ENCODE measurements around the gene WFDC10A.

- no peak for TF ChIP-seq PBX3 (IDR thresholded peaks at IDR 0.05)
- TF ChIP-seq FOSL2 (IDR thresholded peaks at IDR 0.05) = no peak
- no peak for TF ChIP-seq FOSL2 (CRISPR knock-in tag; IDR thresholded peaks at IDR 0.05)
- TF ChIP-seq POLR2A (IDR thresholded peaks at IDR 0.05; ENCODE audit: low read length) = no peak
- TF ChIP-seq REST (IDR thresholded peaks at IDR 0.05) = no peak
- TF ChIP-seq, protein P1, sequence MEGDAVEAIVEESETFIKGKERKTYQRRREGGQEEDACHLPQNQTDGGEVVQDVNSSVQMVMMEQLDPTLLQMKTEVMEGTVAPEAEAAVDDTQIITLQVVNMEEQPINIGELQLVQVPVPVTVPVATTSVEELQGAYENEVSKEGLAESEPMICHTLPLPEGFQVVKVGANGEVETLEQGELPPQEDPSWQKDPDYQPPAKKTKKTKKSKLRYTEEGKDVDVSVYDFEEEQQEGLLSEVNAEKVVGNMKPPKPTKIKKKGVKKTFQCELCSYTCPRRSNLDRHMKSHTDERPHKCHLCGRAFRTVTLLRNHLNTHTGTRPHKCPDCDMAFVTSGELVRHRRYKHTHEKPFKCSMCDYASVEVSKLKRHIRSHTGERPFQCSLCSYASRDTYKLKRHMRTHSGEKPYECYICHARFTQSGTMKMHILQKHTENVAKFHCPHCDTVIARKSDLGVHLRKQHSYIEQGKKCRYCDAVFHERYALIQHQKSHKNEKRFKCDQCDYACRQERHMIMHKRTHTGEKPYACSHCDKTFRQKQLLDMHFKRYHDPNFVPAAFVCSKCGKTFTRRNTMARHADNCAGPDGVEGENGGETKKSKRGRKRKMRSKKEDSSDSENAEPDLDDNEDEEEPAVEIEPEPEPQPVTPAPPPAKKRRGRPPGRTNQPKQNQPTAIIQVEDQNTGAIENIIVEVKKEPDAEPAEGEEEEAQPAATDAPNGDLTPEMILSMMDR (IDR thresholded peaks at IDR 0.05) = no peak
- TF ChIP-seq RFX5 (IDR thresholded peaks at IDR 0.05) = no peak
- TF ChIP-seq MYC (IDR thresholded peaks at IDR 0.05; ENCODE audit: borderline replicate concordance, low read length) = no peak
- no peak for TF ChIP-seq RCOR1 (IDR thresholded peaks at IDR 0.05; ENCODE audit: low read depth, low read length)
- no peak for TF ChIP-seq MAX (IDR thresholded peaks at IDR 0.05)
- TF ChIP-seq, protein P2, sequence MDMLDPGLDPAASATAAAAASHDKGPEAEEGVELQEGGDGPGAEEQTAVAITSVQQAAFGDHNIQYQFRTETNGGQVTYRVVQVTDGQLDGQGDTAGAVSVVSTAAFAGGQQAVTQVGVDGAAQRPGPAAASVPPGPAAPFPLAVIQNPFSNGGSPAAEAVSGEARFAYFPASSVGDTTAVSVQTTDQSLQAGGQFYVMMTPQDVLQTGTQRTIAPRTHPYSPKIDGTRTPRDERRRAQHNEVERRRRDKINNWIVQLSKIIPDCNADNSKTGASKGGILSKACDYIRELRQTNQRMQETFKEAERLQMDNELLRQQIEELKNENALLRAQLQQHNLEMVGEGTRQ (IDR thresholded peaks at IDR 0.05) = no peak
- TF ChIP-seq EP300 (IDR thresholded peaks at IDR 0.05) = no peak
- no peak for TF ChIP-seq KDM5A (IDR thresholded peaks at IDR 0.05)
Measured at GRCh38 chr20:45639687-45640086, 10.1 kb downstream of the WFDC10A start.
